H9 (cell line): ENCODE results near the gene FXYD2. TPM values are rescaled to one million over a fixed set of nuclear protein-coding genes. Genes with fewer than 3 reads are reported as not detected.

Experiments used
- DNase-seq: peaks from one replicate; pipeline ENCODE4 v3.0.0-alpha.2; 2017
- H2AFZ ChIP-seq: one replicate; pipeline ENCODE4 v1.6.1; 2013; ENCODE audit warnings: mild to moderate bottlenecking, low read length, control low read depth, moderate library complexity
- H2AK5ac ChIP-seq: 2 replicates; pipeline ENCODE4 v1.6.1; 2013; ENCODE audit warnings: low read length, control low read depth, mixed read lengths; ENCODE audit not compliant: insufficient read length
- H2BK120ac ChIP-seq: one replicate; pipeline ENCODE4 v1.6.1; 2013; ENCODE audit warnings: low read depth, mild to moderate bottlenecking, low read length, control low read depth, inconsistent platforms; ENCODE audit not compliant: poor library complexity, severe bottlenecking
- H2BK12ac ChIP-seq: 2 replicates; pipeline ENCODE4 v1.6.1; 2013; ENCODE audit warnings: low read length, control low read depth, mixed read lengths, low read depth; ENCODE audit not compliant: insufficient read length
- H2BK15ac ChIP-seq: 2 replicates; pipeline ENCODE4 v1.6.1; 2013; ENCODE audit warnings: low read depth, low read length, control low read depth
- H2BK20ac ChIP-seq: one replicate; pipeline ENCODE4 v1.6.1; 2013; ENCODE audit warnings: low read depth, mild to moderate bottlenecking, low read length, control low read depth, inconsistent platforms; ENCODE audit not compliant: poor library complexity, severe bottlenecking
- H2BK5ac ChIP-seq: 2 replicates; pipeline ENCODE4 v1.6.1; 2013; ENCODE audit warnings: low read length, control low read depth, mixed read lengths; ENCODE audit not compliant: insufficient read length
- H3K14ac ChIP-seq: 2 replicates; pipeline ENCODE4 v1.6.1; 2013; ENCODE audit warnings: low read length, control low read depth; ENCODE audit not compliant: insufficient read depth
- H3K18ac ChIP-seq: 2 replicates; pipeline ENCODE4 v1.6.1; 2013; ENCODE audit warnings: low read depth, mild to moderate bottlenecking, mixed read lengths, low read length, control low read depth; ENCODE audit not compliant: insufficient read length
- H3K23ac ChIP-seq: 2 replicates; pipeline ENCODE4 v1.6.1; 2013; ENCODE audit warnings: low read length, control low read depth, mixed read lengths, low read depth; ENCODE audit not compliant: insufficient read length
- H3K23me2 ChIP-seq: 2 replicates; pipeline ENCODE4 v1.6.1; 2013; ENCODE audit warnings: low read depth, mild to moderate bottlenecking, mixed read lengths, low read length, control low read depth; ENCODE audit not compliant: insufficient read length, poor library complexity, severe bottlenecking
- H3K27ac ChIP-seq: 2 replicates; pipeline ENCODE4 v1.5.1; 2013; ENCODE audit warnings: low read length, control low read depth, mixed read lengths, low read depth; ENCODE audit not compliant: insufficient read length
- H3K27me3 ChIP-seq: 2 replicates; pipeline ENCODE4 v1.6.1; 2013; ENCODE audit warnings: low read length, control low read depth, inconsistent platforms; ENCODE audit not compliant: insufficient read depth
- H3K4ac ChIP-seq: 2 replicates; pipeline ENCODE4 v1.6.1; 2013; ENCODE audit warnings: low read depth, mild to moderate bottlenecking, control low read depth, inconsistent platforms, low read length, moderate library complexity
- H3K4me1 ChIP-seq: 2 replicates; pipeline ENCODE4 v1.6.1; 2013; ENCODE audit warnings: low read length, control low read depth, inconsistent platforms; ENCODE audit not compliant: insufficient read depth
- H3K4me2 ChIP-seq: 2 replicates; pipeline ENCODE4 v1.6.1; 2013; ENCODE audit warnings: low read length, control low read depth, mixed read lengths; ENCODE audit not compliant: insufficient read length, insufficient read depth
- H3K56ac ChIP-seq: 2 replicates; pipeline ENCODE4 v1.6.1; 2013; ENCODE audit warnings: low read depth, mild to moderate bottlenecking, mixed read lengths, low read length, control low read depth; ENCODE audit not compliant: insufficient read length
- H3K79me1 ChIP-seq: 2 replicates; pipeline ENCODE4 v1.6.1; 2013; ENCODE audit warnings: low read depth, mild to moderate bottlenecking, moderate library complexity, low read length, control low read depth, inconsistent platforms; ENCODE audit not compliant: insufficient read depth, poor library complexity, severe bottlenecking
- H3K79me2 ChIP-seq: 2 replicates; pipeline ENCODE4 v1.6.1; 2013; ENCODE audit warnings: low read length, control low read depth, inconsistent platforms; ENCODE audit not compliant: insufficient read depth
- H3K9ac ChIP-seq: 2 replicates; pipeline ENCODE4 v1.6.1; 2013; ENCODE audit warnings: low read length, control low read depth, mixed read lengths; ENCODE audit not compliant: insufficient read length; ENCODE audit errors: extremely low read depth
- H3K9me3 ChIP-seq: one replicate; pipeline ENCODE4 v1.6.1; 2013; ENCODE audit warnings: low read depth, low read length, inconsistent platforms; ENCODE audit not compliant: control insufficient read depth
- H3T11ph ChIP-seq: one replicate; pipeline ENCODE4 v1.6.1; 2013; ENCODE audit warnings: mild to moderate bottlenecking, low read length, control low read depth, inconsistent platforms
- H4K20me1 ChIP-seq: one replicate; pipeline ENCODE4 v1.6.1; 2013; ENCODE audit not compliant: control insufficient read depth, insufficient read length, insufficient read depth
- H4K5ac ChIP-seq: 2 replicates; pipeline ENCODE4 v1.6.1; 2013; ENCODE audit warnings: low read depth, mild to moderate bottlenecking, mixed read lengths, low read length, control low read depth; ENCODE audit not compliant: insufficient read length
- H4K8ac ChIP-seq: replicated peaks from 2 replicates; pipeline ENCODE4 v1.6.1; 2013; ENCODE audit warnings: low read length, control low read depth, mixed read lengths, low read depth; ENCODE audit not compliant: insufficient read length
- H4K91ac ChIP-seq: 2 replicates; pipeline ENCODE4 v1.6.1; 2013; ENCODE audit warnings: low read depth, mild to moderate bottlenecking, moderate library complexity, mixed read lengths, low read length, control low read depth; ENCODE audit not compliant: insufficient read length
- H3K27ac Mint-ChIP-seq, 3 experiments: 2 replicates in 2 of 3; 3 replicates in 1 of 3; pipeline ENCODE4 v1.8.0; 2020 to 2021; ENCODE audit warnings: mixed read lengths in 3 of 3, mild to moderate bottlenecking in 1 of 3, moderate library complexity in 1 of 3
- H3K27me3 Mint-ChIP-seq: 2 replicates; pipeline ENCODE4 v1.8.0; 2021; ENCODE audit warnings: low read depth, mild to moderate bottlenecking, moderate library complexity, mixed read lengths
- H3K36me3 Mint-ChIP-seq, 3 experiments: 2 replicates in 2 of 3; 3 replicates in 1 of 3; pipeline ENCODE4 v1.8.0; 2020 to 2021; ENCODE audit warnings: low read depth in 3 of 3, mixed read lengths in 3 of 3; ENCODE audit not compliant: insufficient read depth in 1 of 3
- H3K4me1 Mint-ChIP-seq, 2 experiments: 2 replicates each; pipeline ENCODE4 v1.8.0; 2020; ENCODE audit warnings: mixed read lengths in 2 of 2
- H3K4me3 Mint-ChIP-seq, 2 experiments: 2 replicates in 1 of 2; 3 replicates in 1 of 2; pipeline ENCODE4 v1.8.0; 2020 to 2021; ENCODE audit warnings: mild to moderate bottlenecking in 2 of 2, mixed read lengths in 2 of 2, moderate library complexity in 1 of 2
- H3K9me3 Mint-ChIP-seq, 2 experiments: 2 replicates in 1 of 2; 3 replicates in 1 of 2; pipeline ENCODE4 v1.8.0; 2020; ENCODE audit warnings: mild to moderate bottlenecking in 2 of 2, mixed read lengths in 2 of 2, moderate library complexity in 1 of 2
- WGBS: extraction: QIAGEN DNeasy Blood & Tissue Kit; methylation state at CpG from one replicate; pipeline ENCODE4 v1.1.7; 2013; ENCODE audit warnings: missing lambda C conversion rate, low lambda C conversion rate, mixed read lengths; ENCODE audit not compliant: insufficient read length; ENCODE audit errors: extremely low coverage; 5-methylcytosine and 5-hydroxymethylcytosine counted together
- total RNA-seq: library from RNA; stranded (reverse); gene quantifications from 2 replicates; pipeline ENCODE4 v1.2.1, GENCODE V29; 2021
- TF ChIP-seq, protein P1 (sequence below): fragments of 200-600 bp; sonication (generic); conservative IDR thresholded peaks from 3 replicates; pipeline ENCODE4 v1.8.0; 2021; ENCODE audit warnings: antibody characterized with exemption, mild to moderate bottlenecking

Gene FXYD2
- total RNA-seq, 1 experiment from 2014 or later, result 0.79 TPM

DNA sequence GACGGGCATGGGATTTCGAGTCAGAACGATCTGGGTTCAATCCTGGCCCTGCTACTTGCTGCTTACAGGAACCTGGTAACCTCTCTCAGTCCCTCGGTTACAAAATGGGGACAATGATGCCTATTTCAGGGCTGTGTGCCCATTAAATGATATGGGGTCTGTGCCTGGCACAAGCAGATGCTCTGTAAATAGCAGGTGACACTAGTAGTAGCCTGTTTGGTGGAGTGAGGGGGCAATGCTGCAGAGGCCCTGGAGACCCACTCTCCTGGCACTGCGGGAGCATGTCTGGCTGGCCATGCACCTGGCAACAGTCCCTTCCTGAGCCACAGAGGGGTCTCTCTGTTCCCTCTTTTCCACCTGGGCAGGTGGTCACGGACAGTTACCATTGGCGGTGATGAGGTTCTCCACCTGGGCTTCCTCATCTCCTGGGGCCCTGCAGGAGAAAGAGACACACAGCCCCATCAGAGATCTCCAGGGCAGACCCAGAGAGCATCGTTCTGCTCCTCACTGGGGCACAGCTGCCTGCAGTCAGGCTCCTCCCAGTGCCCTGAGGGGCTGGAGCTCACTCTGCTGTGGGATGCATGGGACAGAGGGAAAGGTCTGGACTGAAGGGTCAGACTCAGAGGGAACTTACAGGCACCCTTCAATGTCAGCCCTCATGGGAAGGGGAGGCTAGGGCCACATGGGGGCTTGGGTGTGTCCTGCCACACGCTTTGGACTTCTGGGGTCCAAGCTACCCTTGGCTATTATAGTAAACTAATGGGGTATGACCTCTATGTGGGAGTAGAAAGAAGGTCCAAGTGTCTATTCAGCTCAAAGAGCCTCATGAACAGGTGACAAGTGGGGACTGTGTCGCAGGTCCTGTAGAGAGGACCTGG, 15.6 kb upstream of the FXYD2 start:
- Histone ChIP-seq H2AK5ac (no peak overlapping the region), H3K23me2 (no peaks in the 10 kb centered on the region), H3K9ac (no peak overlapping the region), H3K27me3 (no peaks in the 10 kb centered on the region), H4K20me1 (peaks cover 2% of the 10 kb centered on the region), H2BK20ac (no peak overlapping the region), H4K5ac (no peak overlapping the region), H3K18ac (no peak overlapping the region), H3K79me2 (no peaks in the 10 kb centered on the region), H3K4me2 (no peak overlapping the region), H3K79me1 (no peaks in the 10 kb centered on the region), H4K8ac (no peak overlapping the region), H2BK12ac (no peak overlapping the region), H2AFZ (no peak overlapping the region), H3K4me1 (no peaks in the 10 kb centered on the region), H2BK15ac (no peak overlapping the region), H4K91ac (no peak overlapping the region), H3K23ac (no peak overlapping the region), H2BK120ac (no peak overlapping the region), H3T11ph (no peak overlapping the region), H3K9me3 (no peaks in the 10 kb centered on the region), H3K14ac (no peak overlapping the region), H3K4ac (no peak overlapping the region), H3K27ac (no peak overlapping the region), H3K56ac (no peak overlapping the region), H2BK5ac (no peak overlapping the region)
- peak; percentile 17 for DNase-seq
- Mint-ChIP-seq H3K36me3 (peaks cover 0 to 10% (median 0%) of the 10 kb centered on the region in 3 experiments; a peak in 2 of 7 replicates), H3K9me3 (no peaks in the 10 kb centered on the region), H3K4me3 (no peak overlapping the region), H3K27ac (peak overlapping the region in 1 of 3 experiments; percentile 29; a peak in 1 of 7 replicates), H3K4me1 (peaks cover 14 to 15% of the 10 kb centered on the region in 2 experiments), H3K27me3 (peaks cover 3% of the 10 kb centered on the region; the same call in 1 of the 2 replicates)
- TF ChIP-seq, protein P1, sequence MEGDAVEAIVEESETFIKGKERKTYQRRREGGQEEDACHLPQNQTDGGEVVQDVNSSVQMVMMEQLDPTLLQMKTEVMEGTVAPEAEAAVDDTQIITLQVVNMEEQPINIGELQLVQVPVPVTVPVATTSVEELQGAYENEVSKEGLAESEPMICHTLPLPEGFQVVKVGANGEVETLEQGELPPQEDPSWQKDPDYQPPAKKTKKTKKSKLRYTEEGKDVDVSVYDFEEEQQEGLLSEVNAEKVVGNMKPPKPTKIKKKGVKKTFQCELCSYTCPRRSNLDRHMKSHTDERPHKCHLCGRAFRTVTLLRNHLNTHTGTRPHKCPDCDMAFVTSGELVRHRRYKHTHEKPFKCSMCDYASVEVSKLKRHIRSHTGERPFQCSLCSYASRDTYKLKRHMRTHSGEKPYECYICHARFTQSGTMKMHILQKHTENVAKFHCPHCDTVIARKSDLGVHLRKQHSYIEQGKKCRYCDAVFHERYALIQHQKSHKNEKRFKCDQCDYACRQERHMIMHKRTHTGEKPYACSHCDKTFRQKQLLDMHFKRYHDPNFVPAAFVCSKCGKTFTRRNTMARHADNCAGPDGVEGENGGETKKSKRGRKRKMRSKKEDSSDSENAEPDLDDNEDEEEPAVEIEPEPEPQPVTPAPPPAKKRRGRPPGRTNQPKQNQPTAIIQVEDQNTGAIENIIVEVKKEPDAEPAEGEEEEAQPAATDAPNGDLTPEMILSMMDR, result no peak
- no CpG with 5 or more reads among the region's 10 CpGs for WGBS
